Regular cardiac myocyte (primary cell): ENCODE results near the gene TRIM75. TPM values are rescaled to one million over a fixed set of nuclear protein-coding genes. Genes with fewer than 3 reads are reported as not detected.

ENCODE experiments used
- total RNA-seq: library from RNA; depleted of rRNA; stranded (reverse); fragments of >200 nt; gene quantifications from 2 replicates; pipeline ENCODE4 v1.2.3, GENCODE V29; 2014

TRIM75 gene
- not detected in 2 replicates for total RNA-seq

DNA sequence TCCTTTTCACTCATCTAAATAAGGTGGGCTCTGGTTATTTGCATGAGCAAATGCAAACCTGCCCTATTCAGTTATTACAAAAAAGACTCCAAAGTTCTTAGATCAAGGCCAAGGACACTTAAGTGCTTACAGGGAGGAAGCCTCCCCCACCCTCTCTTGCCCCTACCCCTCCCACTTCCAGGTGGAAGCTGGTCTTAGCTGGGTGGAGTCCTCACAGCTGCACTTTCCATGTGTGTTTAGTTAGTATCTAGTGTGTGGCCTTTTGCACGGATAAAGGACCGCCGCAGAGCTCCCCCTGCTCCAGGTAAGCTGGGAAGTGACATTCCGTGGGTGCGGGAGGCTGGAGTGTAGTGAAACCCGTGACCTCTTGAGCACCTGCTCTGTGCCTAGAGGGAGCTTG is at the start of gene TRIM75:
TSS of gene TRIM75 (plus strand) at position 222 of the 400 bp plus-strand sequence. CDS start 5,282 bp downstream, outside the sequence.

DNA sequence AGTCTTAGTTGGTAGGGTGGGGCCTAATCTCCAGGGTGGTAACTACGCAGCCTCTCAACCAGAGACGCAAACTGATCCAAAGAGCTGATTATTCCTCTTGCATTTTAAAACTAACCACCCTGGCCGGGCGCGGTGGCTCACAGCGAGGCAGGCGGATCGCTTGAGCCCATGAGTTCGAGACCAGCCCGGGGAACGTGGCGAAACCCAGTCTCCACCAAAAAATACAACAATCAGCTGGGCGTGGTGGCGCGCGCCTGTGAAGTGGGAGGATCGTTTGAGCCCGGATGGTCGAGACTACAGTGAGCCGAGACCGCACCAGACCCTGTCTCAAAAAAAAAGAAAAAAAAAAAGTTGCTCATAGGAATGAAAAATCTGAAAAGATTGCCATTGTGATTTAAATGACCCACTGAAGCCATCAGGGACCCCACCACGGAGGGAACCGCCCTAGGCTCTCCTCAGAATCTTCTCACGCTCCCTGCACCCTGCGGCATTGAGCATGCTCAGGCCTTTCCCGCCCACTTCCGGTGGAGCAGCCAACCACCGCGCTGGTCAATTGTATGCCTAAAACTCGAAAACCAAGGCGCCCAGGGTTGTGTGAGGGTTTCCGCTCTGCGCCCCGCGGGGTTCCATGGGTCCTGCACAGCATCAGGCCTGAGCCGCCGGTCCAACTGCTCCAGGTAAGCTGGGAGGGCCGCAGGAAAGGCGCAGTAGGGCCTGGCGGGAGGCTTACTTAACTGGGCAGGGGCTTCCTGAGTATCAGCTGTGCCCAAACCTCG is 22.0 kb upstream of the TRIM75 start, which contains the start of gene TRIM60:
TSS of gene TRIM60 (plus strand) at position 564 of the 776 bp plus-strand sequence. CDS start 8,074 bp downstream, outside the sequence.

Other genes starting within 250 kb of the TRIM75 start
- gene APELA, start 176.7 kb upstream of the TRIM75 start, total RNA-seq: not detected in 2 replicates
- gene TRIM61, start 76.2 kb upstream of the TRIM75 start, total RNA-seq: 1.5 and 4.5 TPM in 2 replicates
- not detected in 2 replicates for gene TRIM60, start 21.9 kb upstream of the TRIM75 start, total RNA-seq
- gene TMEM192, start 59.0 kb downstream of the TRIM75 start, total RNA-seq: 6.1 and 9.0 TPM in 2 replicates
- 19.7 and 24.7 TPM in 2 replicates for gene KLHL2, start 153.7 kb downstream of the TRIM75 start, total RNA-seq